Activated effector memory CD4-positive, alpha-beta T cell treated with anti-CD3 and anti-CD28 coated beads, Interleukin-2, amount 50 U/mL, for 16 hours (primary cell): Measurements from ENCODE around the gene KRTAP13-3.

Source experiments
- DNase-seq: peaks from one replicate; pipeline ENCODE4 v3.0.0-alpha.2; 2020

Gene KRTAP13-3

GRCh38 chr21:30425826-30426225, at the start of gene KRTAP13-3:
KRTAP13-3 (minus strand) TSS chr21:30425926; CDS start chr21:30425912, 14 bp downstream.
- no peak for DNase-seq

GRCh38 chr21:30468900-30469714, 43.4 kb upstream of the KRTAP13-3 start:
- DNase-seq: no peak

- DNase-seq: no peak
Measured at GRCh38 chr21:30463713-30464112, 38.0 kb upstream of the KRTAP13-3 start.

- no peak for DNase-seq
Measured at GRCh38 chr21:30448514-30448913, 22.8 kb upstream of the KRTAP13-3 start.

GRCh38 chr21:30447056-30447455, 21.3 kb upstream of the KRTAP13-3 start:
- DNase-seq: no peak

- no peak for DNase-seq
Measured at GRCh38 chr21:30444204-30444603, 18.5 kb upstream of the KRTAP13-3 start.

GRCh38 chr21:30443226-30443625, 17.5 kb upstream of the KRTAP13-3 start:
- DNase-seq: no peak

GRCh38 chr21:30439975-30440374, 14.2 kb upstream of the KRTAP13-3 start, which contains the start of gene KRTAP15-1:
KRTAP15-1 (plus strand) TSS chr21:30440275; CDS start chr21:30440328, 53 bp downstream.
- DNase-seq: no peak

- DNase-seq: no peak
Measured at GRCh38 chr21:30437010-30437565, 11.4 kb upstream of the KRTAP13-3 start.

- DNase-seq: no peak
Measured at GRCh38 chr21:30434033-30434631, 8.4 kb upstream of the KRTAP13-3 start.

GRCh38 chr21:30430170-30430655, 4.5 kb upstream of the KRTAP13-3 start, which contains the start of gene KRTAP13-4:
KRTAP13-4 (plus strand) TSS chr21:30430220; CDS start chr21:30430276, 56 bp downstream.
- no peak for DNase-seq

- DNase-seq: no peak
Measured at GRCh38 chr21:30426731-30427130, 1.0 kb upstream of the KRTAP13-3 start.

GRCh38 chr21:30415993-30416392, 9.7 kb downstream of the KRTAP13-3 start:
- DNase-seq: no peak

GRCh38 chr21:30408782-30409494, 16.8 kb downstream of the KRTAP13-3 start:
- DNase-seq: no peak

GRCh38 chr21:30395731-30396130, 30.0 kb downstream of the KRTAP13-3 start, which contains the start of gene KRTAP13-1:
KRTAP13-1 (plus strand) TSS chr21:30396031; CDS start chr21:30396087, 56 bp downstream.
- DNase-seq: no peak

GRCh38 chr21:30391492-30392025, 34.2 kb downstream of the KRTAP13-3 start:
- DNase-seq: no peak

GRCh38 chr21:30382201-30382600, 43.5 kb downstream of the KRTAP13-3 start:
- no peak for DNase-seq
